Inflammatory macrophage treated with lipopolysaccharide for 1 hour (primary cell): ENCODE results near the gene ACOT8.
"Not testable (repeated sequence)": the region's sequence is repeated elsewhere in the genome, so short reads cannot be mapped to it uniquely, and the experiment has no call there.

Source experiments
- DNase-seq, 2 donors: peaks; one replicate each; pipeline ENCODE4 v3.0.0-alpha.2; 2020 to 2022

ACOT8 gene

GRCh38 chr20:45886590-45887345, 29.6 kb upstream of the ACOT8 start:
- no peak for DNase-seq

DNA sequence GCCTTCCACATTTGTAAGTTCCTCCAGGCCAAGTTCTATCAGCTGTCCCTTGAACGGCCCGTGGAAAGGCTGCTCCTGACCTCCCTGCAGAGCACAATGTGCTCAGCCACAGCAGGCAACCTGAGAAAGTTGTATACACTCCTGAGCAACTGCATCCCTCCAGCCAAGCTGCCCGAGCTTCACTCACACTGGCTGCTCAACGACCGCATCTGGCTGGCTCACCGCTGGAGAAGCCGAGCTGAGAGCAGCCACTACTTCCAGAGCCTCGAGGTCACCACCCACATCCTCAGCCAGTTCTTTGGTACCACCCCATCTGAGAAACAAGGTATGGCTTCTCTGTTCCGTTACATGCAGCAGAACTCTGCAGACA, 25.9 kb upstream of the ACOT8 start:
- DNase-seq = no peak

- no peak for DNase-seq
These were observed 25.4 kb upstream of the ACOT8 start for GRCh38 chr20:45882469-45883099.

DNA sequence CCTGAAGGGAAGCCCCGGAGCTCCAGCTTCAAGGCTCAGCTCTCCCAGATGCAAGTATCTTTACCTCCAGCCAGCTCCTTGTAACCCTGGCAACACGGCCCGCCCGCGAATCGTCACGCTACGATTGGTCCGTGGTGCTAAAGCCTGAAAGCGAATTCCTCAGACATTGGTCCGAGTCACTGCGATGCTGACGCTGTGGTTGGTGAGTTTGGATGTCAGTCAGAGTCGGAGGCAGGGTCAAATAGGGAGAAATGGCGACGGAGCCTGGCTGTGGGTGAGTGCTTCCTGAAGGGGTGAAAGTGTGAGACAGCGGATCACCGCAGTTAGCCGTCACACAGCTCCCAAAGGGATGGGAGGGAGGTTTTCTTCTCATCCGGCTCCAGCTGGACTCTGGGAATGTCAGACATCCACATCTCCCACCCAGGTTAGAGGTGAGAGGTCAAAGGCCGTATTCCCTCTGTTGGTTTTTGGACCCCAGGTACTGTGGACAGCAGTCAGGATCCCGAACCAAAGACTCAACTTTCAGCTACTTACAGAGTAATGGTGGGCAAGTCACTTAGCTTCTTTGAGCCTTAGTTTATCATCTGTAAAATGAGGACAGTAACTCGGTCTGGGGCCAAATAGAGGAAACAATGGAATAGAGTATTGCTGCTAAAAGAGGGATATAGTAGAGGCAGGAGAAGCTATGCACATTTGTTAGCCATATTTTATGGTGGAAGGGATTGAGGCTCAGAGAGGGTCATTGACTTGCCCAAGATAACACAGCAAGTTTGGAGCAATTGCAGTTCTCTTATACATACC, 24.0 kb upstream of the ACOT8 start, which contains the start of gene ZSWIM1:
Gene ZSWIM1, plus strand, starts transcription at position 240 of the 801 bp plus-strand sequence. CDS start 1,366 bp downstream, outside the sequence.
- peak; percentile 99 to 100 for DNase-seq

GRCh38 chr20:45878076-45878761, 21.0 kb upstream of the ACOT8 start:
- no peak for DNase-seq

- no peak for DNase-seq
These were observed 17.4 kb upstream of the ACOT8 start for GRCh38 chr20:45874576-45874975.

DNA sequence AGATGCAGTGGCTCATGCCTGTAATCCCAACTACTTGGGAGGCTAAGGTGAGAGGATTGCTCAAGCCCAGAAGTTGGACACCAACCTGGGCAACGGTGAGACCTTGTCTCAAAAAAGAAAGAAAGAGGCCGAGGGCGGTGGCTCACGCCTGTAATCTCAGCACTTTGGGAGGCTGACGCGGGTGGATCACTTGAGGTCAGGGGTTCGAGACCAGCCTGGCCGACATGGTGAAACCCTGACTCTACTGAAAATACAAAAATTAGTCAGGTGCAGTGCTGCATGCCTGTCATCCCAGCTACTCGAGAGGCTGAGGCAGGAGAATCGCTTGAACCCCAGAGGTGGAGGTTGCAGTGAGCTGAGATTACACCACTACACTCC, 16.9 kb upstream of the ACOT8 start:
- DNase-seq = not testable (repeated sequence)

DNA sequence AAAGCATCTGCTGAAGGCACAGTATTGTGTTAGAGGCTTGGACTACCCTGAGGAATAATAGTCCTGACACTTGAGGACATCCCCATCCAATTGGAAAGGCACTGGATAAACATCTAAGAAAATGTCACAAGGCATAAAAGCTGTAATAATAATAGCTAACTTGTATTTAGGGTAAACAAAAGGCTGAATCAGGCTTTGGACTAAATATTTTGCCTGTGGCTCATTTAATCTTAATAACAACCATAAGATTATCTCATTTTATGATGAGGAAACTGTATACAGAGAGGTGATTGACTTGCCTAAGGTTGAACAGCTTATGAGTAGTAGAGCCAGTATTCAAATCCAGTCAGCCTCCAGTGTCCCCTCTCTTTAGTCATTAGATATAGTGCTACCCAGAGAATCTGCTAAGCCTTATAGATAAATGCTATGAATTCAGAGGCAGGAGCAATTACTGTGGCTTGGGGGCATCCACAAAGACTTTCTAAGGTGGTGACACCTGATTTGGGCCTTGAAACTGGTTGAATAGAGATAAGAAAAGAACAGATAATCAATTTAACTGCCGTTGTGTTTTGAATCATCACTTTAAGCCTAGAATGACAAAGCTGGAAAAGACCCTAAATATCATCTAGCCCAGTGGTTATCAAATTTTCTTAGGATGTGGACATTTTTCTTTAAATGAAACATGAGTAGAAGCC, 16.4 kb upstream of the ACOT8 start:
- DNase-seq = no peak

DNA sequence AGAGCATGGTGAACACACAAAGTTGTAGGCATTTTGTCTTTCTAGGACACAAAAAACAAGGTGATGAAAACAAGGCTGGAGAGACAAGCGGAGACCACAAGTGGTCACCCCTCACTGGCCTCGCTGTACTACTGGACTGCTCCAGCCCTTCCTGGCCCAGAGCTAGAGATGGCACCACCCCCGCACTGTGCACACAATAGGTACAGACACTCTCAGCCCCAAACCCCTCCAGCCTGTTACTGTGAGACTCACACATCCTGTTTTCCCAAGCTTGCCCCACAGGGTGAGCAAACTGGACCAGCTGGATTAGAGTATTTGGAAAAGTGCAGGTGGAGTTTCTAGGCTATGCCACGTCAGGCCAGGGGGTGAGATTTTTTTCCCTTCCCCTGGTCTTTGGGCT, 15.4 kb upstream of the ACOT8 start:
- no peak for DNase-seq

GRCh38 chr20:45867819-45868176, 10.6 kb upstream of the ACOT8 start:
- DNase-seq = no peak

GRCh38 chr20:45867136-45867818, 10.1 kb upstream of the ACOT8 start:
- no peak for DNase-seq

- no peak for DNase-seq
These were observed 9.3 kb upstream of the ACOT8 start for GRCh38 chr20:45866454-45866853.

DNA sequence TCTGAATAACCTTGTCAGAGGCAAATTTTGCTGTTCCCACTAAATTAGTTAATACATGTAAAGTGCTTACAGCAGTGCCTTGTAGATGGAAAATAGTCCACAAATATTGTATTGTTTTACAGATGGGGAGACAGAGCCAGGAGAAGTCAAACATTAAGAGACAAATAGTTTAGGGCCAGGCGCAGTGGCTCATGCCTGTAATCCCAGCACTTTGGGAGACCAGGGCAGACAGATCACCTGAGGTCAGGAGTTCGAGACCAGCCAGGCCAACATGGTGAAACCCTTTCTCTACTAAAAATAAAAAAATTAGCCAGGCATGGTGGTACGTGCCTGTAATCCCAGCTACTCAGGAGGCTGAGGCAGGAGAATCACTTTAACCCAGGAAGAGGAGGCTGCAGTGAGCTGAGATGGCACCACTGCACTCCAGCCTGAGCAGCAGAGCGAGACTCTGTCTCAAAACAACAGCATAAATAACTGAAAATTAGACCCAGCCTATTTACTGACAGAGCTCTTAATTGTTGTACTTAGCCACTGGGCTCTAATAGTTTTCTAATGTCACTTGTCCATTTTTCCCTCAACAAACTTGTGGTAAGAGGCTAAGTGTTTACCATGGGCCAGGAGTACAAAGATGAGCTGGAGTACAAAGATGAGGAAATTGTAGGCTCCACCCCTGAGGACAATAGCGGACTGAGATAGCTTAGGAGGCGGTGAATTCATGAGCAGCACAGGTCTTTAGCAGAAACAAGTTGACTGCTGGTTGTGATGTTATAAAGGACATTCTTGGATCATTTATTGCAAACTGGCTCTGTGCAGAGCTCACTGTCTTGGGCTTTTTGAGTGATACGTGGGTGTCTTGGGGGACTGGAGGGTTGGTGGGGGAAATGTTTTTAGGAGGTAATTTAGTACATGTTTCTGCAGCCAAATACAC, 6.6 kb upstream of the ACOT8 start:
- DNase-seq = no peak

DNA sequence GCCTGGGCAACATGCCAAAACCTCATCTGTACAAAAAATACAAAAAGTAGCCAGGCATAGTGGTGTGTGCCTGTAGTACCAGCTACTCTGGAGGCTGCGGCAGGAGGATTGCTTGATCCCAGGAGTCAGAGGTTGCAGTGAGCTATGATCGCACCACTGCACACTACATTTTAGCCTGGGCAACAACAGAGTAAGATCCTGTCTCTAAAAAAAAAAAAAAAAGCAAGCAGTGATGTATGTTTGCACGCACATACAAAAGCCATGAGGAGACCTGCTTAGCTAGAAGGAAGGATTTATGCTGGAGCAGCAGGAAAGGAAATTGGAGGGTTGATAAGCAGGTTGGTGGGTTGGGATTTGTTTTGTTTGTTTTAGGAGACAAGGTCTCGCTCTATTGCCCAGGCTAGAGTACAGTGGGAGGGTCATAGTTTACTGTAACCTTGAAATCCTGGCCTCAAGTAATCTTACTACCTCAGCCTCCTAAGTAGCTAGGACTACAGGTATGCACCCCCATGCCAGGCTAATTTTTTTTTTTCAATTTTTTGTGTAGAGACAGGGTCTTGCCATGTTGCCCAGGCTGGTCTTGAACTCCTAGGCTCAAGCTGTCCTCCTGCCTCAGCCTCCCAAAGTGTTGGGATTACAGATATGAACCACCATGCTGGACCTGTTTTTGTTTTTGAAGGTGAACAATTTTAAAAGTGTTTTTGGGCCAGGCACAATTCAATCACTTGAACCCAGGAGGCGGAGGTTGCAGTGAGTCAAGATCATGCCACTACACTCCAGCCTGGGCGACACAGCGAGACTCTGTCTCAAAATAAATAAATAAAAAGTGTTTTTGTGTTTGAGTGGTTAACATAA, 4.3 kb upstream of the ACOT8 start:
- DNase-seq = no peak

GRCh38 chr20:45860560-45861220, 3.5 kb upstream of the ACOT8 start:
- no peak for DNase-seq

DNA sequence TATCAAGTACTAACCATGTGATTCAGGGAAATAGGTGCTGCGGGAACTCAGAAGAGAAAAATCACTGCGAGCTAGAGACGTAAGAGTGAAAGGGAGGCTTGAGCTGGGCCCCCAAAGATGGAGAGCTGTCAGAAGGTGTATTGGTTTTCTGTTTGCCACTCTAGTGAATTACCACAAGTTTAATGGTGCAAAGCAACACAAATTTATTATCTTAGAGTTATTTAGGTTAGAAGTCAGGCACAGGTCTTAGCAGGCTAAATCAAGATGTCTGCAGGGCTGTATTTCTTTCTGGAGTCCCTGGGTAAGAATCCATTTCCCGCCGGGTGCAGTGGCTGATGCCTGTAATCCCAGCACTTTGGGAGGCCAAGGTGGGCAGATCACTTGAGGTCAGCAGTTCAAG, 2.7 kb upstream of the ACOT8 start:
- DNase-seq = no peak

GRCh38 chr20:45857882-45858216, 657 bp upstream of the ACOT8 start:
- DNase-seq = no peak

DNA sequence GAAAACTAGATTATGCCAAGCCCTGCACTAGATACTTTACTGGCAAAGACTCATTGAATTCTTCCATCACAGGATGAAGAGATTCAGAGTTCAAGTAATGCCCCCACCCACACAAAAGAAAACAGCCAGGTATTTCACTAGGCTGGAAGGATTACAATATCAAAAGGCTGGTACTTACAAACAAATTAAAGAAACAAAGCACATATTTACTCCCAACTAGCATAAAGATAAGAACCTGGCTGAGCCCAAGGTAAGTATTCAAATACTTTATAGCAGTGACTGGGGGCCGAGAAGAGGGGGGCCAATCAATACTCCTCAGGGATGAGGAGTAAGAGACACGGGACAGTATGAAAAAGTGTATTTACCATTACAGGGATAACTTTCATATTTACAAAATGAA, 3.7 kb downstream of the ACOT8 start:
- no peak for DNase-seq

DNA sequence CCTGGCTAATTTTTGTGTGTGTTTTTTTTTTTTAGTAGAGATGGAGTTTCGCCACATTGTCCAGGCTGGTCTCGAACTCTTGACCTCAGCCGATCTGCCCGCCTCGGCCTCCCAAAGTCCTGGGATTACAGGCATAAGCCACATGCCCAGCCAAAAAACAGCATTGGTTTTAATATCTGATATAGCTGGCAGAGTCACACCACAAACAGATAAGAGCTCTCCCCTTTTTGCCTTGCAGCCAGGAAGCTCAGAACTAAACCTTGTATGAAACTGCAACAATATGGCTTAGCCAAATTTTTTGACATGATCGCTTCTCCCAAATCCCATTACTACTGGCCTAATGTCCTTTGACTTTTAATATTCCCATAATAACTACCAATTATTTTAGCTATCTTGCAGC, 4.9 kb downstream of the ACOT8 start:
- no peak for DNase-seq

DNA sequence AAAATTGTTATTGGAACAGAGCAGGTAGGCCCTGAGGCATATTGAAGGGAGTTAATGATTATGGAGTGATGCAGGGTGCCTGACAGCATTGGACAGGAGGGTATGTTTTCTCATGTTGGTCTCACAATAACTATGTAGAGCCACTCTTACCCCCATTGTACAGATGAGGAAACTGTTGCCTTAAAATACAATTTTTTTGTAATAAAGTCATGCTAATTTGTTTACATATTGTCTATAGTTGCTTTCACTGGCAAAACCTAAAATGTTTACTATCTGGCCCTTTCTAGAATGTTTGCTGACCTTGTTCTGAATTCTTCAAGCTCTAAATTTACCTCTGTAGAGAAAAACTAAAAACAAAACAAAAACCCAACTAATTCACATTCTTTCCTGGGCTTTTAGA, 5.7 kb downstream of the ACOT8 start:
- no peak for DNase-seq
